ENCODE data around the gene OBSCN.

OBSCN gene

GRCh38 chr1:228344631-228345072 lies 136.8 kb downstream of the OBSCN start:
- no peak for DNase-seq (ENCODE audit: low read depth)

DNA sequence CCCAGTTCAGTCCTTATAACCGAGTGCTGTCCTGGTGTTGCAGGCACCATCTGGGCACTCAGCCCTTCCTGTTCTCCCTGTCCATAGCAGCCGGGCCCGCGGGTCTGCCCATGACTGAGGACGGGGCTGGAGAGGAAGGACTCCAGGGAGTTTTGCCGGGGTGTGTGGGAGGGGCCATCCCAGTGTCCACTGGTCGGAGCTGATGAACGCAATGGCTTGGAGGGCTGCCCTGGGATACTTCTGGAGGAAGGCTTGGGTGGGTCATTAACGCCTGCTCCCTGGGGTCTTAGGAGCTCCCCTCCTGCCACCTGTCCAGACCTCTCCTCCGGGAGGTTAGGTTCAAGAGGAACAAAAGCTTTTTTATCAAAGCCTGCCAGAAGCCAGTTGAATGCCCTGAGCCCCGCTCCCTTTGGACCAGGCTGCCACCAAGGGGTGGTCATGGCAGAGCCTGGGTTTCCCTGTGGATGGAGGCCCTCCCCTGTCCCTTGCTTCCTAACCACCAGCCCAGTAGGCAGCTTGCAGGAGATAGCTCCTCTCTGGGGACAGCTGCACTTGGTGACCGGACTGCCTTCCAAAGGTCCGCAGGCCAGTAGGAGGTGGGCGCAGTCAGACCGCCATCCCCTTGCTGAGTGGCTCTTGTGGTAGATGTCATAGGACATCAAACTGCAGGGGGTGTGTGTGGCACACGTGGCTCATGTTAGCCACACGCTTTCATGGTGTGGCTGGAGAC lies 137.5 kb downstream of the OBSCN start:
- no peak for DNase-seq (ENCODE audit: low read depth)

DNA sequence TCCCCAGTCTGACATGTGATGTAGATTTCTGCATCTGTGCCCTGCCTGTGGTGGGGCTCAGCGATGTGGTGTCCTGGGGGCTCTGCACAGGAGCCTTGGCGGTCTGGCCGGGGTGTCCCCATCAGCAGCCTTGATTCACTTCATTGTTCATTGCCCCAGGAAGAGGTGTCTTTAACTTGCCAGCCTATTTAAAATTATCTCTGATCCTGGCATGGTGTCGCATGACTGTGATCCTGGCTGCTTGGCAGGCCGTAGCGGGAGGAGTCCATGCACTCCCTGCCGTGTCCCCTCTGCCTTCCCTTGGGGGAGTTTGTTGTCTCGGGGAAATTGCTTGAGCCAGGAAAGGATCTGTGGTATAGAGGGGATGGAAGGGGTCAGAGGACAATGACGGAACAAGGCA lies 138.9 kb downstream of the OBSCN start:
- DNase-seq (ENCODE audit: low read depth): no peak

- no peak for DNase-seq (ENCODE audit: low read depth)
Measured at GRCh38 chr1:228347181-228347580, 139.3 kb downstream of the OBSCN start.

- no peak for DNase-seq (ENCODE audit: low read depth)
Measured at GRCh38 chr1:228348708-228349467, 141.0 kb downstream of the OBSCN start.

- DNase-seq (ENCODE audit: low read depth): no peak
Measured at GRCh38 chr1:228349701-228350171, 141.9 kb downstream of the OBSCN start.

DNA sequence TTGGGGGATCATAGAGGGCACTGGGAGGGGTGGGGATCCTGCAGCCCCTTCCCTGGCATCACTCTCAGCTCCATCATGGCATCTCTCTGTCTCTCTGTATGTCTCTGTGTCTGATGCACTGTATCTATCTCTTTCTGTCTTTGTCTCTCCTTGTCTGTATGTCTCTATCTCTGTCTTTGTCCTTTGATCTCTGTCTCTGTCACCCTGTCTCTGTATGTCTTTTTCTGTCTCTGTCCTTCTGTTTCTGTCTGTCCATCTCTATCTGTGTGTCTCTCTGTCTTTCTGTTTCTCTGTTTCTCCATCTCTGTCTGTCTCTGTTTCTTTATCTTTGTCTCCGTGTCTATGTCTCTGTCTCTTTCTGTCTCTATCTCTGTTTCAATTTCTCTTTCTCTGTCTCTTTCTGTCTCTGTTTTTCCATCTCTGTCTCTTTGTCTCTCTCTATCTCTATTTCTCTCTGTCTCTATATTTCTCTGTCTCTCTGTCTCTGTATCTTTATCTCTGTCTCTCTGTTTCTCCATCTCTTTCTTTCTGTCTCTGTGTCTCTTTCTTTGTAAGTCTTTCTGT lies 142.4 kb downstream of the OBSCN start:
- DNase-seq (ENCODE audit: low read depth): no peak

GRCh38 chr1:228350831-228351781 lies 143.3 kb downstream of the OBSCN start:
- no peak for DNase-seq (ENCODE audit: low read depth)

DNA sequence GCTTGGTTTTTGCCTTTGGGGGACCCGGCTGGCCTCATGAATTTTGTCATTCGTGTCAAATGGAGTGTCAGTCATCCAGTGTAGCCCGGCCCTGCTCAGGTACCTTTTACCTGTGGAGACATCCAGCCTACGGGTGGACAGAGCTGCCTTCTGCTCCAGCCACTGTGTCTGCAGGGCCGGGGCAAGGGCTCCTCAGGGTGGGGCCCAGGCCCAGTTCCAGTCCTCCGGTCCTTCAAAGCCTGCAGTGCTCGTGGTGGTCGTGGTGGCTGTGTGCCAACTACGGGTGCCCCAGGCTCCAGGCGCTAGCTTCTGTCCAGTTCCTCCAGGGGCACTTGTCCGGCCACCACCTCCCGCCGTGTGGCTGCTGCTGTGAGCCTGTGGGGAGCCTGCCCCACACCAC lies 144.0 kb downstream of the OBSCN start:
- DNase-seq (ENCODE audit: low read depth): no peak

GRCh38 chr1:228352677-228353481 lies 145.0 kb downstream of the OBSCN start:
- DNase-seq (ENCODE audit: low read depth): no peak

DNA sequence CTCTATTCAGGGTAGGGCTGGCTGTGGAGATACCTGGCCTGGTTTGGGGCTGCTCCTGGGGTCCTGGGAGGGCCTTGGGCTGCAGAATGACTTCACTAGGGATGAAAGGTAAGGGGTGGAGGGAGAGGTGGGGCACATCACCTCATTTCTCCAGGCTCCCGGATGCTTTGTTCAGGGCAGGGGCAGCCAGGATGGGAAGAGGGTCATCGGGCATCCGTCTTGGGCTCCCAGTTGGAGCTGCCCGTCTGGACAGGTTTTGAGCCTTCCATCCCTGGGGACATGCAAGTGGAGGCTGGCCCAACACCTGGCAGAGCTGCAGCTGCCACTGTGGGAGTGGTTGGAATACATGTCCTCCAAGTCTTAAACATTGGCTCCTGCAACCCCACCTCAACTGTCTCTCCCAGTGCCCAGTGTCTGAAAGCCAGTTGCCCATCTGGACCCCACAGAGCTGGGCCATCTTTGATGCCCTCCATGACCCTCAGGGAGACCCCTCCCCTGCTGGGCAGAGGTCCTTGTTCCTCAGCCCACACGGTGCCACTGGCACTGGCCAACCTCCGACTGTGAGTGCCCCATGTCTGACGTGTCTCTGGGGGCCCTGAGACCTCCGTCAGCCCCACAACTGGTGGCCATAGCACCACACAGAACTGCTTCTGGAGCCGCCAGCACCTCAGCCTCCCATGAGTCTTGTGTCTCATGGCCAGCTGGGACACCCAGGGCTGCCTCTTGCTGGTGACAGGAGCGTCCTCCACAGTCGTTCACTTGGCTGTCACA lies 145.9 kb downstream of the OBSCN start:
- DNase-seq (ENCODE audit: low read depth): no peak

DNA sequence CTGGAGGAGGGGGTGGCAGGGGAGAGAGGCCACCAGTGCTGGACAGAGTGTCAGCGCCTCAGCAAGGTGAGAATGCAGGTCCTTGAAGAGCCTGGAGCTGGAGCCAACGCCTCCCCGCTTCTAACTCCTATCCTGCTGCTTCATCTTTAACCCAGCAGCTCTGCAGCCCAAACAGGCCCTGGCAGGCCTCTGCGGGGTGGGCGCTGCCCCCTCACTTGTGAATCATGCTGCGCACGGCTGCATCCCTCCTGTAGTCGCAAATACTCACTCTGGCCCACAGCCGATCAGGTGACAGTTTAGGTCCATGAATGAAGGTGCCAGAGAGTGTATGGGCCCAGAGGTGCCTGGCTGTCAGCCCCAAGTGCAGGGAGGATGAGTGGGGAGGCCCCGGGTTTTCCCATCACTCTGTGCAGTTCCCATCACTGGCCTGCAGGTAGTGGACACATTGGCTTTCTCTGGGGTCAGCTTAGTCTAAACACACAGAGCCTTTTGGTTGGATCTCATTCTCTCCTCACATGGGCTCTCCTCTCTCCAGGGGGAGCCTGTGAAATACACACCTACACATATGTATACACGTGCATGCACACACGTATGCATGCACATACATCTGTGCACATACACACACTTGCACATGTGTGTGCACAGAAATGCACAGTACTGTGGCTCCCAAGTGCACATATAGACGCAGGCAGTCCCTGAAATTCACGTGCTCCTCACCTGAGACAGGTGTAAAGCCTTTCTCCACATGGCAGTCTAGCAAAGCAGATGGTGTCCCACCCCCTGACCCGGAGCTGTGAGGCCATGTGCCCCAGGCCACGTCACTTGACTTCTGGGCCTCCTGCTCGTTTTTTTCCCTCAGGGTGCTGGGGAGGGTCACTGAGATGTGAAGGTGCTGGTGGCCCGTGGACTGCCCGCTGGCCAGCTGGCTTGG lies 146.8 kb downstream of the OBSCN start:
- DNase-seq (ENCODE audit: low read depth): no peak

GRCh38 chr1:228356897-228357680 lies 149.2 kb downstream of the OBSCN start:
- DNase-seq (ENCODE audit: low read depth): no peak

DNA sequence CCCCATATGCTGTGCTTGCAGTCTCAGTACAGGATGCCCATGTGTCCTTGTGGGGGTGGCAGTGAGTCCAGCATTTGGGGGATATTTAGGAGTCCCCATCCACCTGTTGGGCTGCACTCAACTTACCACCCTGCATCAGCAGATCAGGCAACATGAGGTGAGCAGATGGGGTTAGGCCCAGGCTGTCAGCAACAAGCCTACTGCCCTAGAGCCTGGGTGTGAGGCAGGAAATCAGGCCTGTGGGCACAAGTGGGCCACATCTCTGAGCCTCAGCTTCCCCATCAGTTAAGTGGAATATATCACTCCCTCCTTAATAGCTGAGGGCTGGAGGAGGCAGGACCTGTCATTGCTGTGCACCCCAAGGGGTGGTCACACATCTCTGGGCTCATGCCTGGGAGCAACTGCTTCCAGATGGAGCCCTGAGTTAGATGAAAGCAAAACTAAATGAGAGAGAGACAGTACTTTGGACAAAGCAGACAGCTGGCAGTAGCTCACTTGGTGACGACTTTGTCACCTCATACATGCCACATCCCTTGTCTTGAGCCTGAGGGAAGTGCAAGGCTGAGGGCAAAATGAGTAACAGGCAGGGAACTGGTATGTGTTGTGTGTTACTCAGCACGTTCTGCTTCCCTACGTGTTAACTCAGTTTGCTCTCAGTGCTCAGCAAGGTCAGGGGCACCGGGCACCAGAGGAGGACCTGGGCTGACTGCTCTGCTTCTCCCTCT lies 150.4 kb downstream of the OBSCN start:
- DNase-seq (ENCODE audit: low read depth): no peak

- no peak for DNase-seq (ENCODE audit: low read depth)
Measured at GRCh38 chr1:228358764-228359612, 151.1 kb downstream of the OBSCN start.

Measured in non-pigmented ciliary epithelial cell (primary cell).